ENCODE results near the gene SRR. TPM values are rescaled to one million over a fixed set of nuclear protein-coding genes. Genes with fewer than 3 reads are reported as not detected.
"Not testable (repeated sequence)": the region's sequence is repeated elsewhere in the genome, so short reads cannot be mapped to it uniquely, and the experiment has no call there.

SRR gene
- total and polyA plus RNA-seq, 9 donors = 4.2 to 18.7 (median 10.5) TPM

DNA sequence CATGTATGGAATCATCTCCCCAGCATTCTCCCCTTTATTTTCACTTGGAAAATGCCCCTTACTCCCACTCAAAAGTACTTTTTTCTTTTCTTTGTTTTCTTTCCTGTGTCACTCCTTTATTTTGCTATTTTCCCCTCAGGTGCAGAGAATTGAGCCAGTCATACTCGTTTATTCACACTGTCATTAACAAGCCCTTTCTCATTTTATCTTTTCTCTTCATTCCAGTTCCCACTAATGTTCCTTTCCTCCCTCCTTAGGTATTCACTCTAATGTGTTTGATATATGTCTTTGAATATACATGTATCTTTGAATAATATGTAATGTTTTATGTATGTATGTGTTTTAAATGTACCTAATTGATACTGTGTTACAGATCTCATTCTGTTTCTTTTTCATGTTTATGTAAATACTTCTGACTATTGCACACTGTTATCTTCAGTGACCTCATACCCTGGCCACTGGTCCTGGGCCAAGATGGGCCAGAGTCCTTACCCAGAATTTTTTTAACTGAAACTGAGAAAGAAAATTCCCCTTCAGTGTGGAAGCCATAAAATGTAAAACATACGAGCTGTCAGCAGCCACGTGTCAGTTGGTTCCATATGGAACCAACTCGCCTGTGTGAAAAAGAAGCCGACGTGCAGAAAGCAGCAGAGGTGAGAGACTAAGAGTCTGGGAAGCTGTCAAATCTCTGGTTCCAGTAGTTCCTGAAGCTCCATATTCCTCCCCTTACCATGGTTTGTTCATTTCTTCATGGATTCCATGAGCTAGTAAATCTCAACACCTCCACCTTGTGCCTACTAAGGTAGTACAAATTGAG, 5.8 kb downstream of the SRR start:
- Histone ChIP-seq H3K4me3 (no peak overlapping the region), H3K27ac (no peak overlapping the region), H3K27me3 (no peaks in the 10 kb centered on the region), H3K9me3 (no peaks in the 10 kb centered on the region), H3K36me3 (no peaks in the 10 kb centered on the region), H3K4me1 (ENCODE audit: insufficient read depth) (no peaks in the 10 kb centered on the region)
- intact Hi-C loops (cut with DNase I) = loop anchor here in 1 of 4 donors (5.0 kb wide), 1 partner anchor 1427 kb away; no protein-coding TSS in a partner anchor
- DNase-seq = peak in 1 of 5 donors; percentile 55
- 54 to 59% (median 55%) methylated on average over 6 of the region's 6 CpGs for WGBS, 3 donors
- TF ChIP-seq, protein P1, sequence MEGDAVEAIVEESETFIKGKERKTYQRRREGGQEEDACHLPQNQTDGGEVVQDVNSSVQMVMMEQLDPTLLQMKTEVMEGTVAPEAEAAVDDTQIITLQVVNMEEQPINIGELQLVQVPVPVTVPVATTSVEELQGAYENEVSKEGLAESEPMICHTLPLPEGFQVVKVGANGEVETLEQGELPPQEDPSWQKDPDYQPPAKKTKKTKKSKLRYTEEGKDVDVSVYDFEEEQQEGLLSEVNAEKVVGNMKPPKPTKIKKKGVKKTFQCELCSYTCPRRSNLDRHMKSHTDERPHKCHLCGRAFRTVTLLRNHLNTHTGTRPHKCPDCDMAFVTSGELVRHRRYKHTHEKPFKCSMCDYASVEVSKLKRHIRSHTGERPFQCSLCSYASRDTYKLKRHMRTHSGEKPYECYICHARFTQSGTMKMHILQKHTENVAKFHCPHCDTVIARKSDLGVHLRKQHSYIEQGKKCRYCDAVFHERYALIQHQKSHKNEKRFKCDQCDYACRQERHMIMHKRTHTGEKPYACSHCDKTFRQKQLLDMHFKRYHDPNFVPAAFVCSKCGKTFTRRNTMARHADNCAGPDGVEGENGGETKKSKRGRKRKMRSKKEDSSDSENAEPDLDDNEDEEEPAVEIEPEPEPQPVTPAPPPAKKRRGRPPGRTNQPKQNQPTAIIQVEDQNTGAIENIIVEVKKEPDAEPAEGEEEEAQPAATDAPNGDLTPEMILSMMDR (IDR thresholded peaks at IDR 0.05) = no peak
- no peak for TF ChIP-seq EP300 (IDR thresholded peaks at IDR 0.05)
- no peak for TF ChIP-seq POLR2A (IDR thresholded peaks at IDR 0.05)

DNA sequence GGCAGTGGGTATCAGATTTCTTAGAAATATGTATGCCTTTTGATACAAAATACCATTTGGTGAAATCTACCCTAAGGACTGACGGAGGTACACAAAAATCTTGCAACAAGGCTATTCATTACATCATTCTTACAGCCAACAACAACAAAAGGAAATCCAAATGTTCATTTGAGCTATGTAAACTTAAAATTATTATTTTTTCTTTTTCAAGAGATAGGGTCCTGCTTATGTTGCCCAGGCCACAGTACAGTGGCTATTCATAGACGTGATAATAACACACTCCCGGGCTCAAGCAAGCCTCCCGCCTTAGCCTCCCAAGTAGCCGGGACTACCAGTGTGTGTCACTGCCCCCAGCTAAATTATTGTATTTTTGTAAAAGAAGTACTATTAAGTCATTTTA, 9.0 kb downstream of the SRR start:
- no peak for DNase-seq
- no peaks in the 10 kb centered on the region for H3K36me3 ChIP-seq
- TF ChIP-seq POLR2A (IDR thresholded peaks at IDR 0.05) (no peak), EP300 (IDR thresholded peaks at IDR 0.05) (no peak)
- no peaks in the 10 kb centered on the region for H3K27me3 ChIP-seq
- H3K9me3 ChIP-seq = no peaks in the 10 kb centered on the region
- no peak overlapping the region for H3K27ac ChIP-seq
- no peak overlapping the region for H3K4me3 ChIP-seq
- intact Hi-C loops (cut with DNase I) = no loop called here
- 20 to 32% (median 25%) methylated on average over 5 of the region's 5 CpGs for WGBS, 3 donors
- no peaks in the 10 kb centered on the region for H3K4me1 ChIP-seq (ENCODE audit: insufficient read depth)

DNA sequence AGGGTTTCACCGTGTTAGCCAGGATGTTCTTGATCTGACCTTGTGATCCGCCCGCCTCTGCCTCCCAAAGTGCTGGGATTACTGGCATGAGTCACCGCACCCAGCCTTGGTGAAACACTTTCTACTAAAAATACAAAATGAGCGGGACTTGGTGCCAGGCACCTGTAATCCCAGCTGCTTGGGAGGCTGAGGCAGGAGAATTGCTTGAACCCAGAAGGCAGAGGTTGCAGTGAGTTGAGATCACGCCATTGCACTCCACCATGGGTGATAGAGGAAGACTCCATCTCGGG, 13.1 kb downstream of the SRR start:
- intact Hi-C loops (cut with DNase I); H3K4me3 ChIP-seq; H3K27ac ChIP-seq; DNase-seq; H3K27me3 ChIP-seq; H3K9me3 ChIP-seq; H3K36me3 ChIP-seq; H3K4me1 ChIP-seq (ENCODE audit: insufficient read depth): not testable (repeated sequence)
- 87 to 94% (median 88%) methylated on average over 7 of the region's 7 CpGs for WGBS, 3 donors

DNA sequence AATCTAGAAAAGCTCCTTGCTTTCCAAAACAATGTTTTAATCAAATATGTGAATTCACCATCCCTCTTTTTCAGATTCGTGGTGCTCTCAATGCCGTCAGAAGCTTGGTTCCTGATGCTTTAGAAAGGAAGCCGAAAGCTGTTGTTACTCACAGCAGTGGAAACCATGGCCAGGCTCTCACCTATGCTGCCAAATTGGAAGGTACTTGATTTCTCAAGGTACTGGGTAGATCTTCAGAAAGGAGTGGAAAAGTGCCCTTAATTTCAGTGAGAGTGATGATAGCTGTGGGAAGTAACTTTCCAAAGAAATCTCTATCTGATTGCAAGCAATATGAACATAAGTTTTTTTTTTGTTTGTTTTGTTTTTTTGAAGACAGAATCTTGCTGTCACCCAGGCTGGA, 14.0 kb downstream of the SRR start:
- no peaks in the 10 kb centered on the region for H3K36me3 ChIP-seq
- intact Hi-C loops (cut with DNase I) = no loop called here
- 90 to 92% (median 91%) methylated on average over 3 of the region's 3 CpGs for WGBS, 3 donors
- no peaks in the 10 kb centered on the region for H3K4me1 ChIP-seq (ENCODE audit: insufficient read depth)
- no peak overlapping the region for H3K4me3 ChIP-seq
- no peak for DNase-seq
- no peak overlapping the region for H3K27ac ChIP-seq
- H3K27me3 ChIP-seq = no peaks in the 10 kb centered on the region
- no peaks in the 10 kb centered on the region for H3K9me3 ChIP-seq
- no peak for TF ChIP-seq EP300 (IDR thresholded peaks at IDR 0.05)
- TF ChIP-seq, protein P1 (IDR thresholded peaks at IDR 0.05) = no peak
- TF ChIP-seq POLR2A (IDR thresholded peaks at IDR 0.05) = no peak

DNA sequence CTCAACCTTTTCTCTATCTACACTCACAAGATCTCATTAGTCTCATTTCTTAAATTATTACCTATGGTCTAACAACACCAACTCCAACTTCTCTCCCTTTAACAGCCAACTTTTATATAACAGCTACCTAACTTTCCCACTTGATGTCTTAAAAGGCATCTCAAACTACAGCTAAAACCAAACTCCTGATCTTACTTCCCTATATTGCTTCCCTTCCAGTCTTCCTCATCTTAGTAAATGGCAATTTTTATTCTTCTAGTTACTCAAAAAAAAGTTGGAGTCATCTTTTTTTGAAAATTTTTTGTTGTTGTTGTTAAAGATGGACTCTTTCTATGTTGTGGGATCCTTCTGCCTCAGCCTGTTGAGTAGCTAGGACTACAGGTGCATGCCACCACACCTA, 15.3 kb downstream of the SRR start:
- intact Hi-C loops (cut with DNase I) = no loop called here
- H3K27ac ChIP-seq = no peak overlapping the region
- H3K27me3 ChIP-seq = no peaks in the 10 kb centered on the region
- H3K4me1 ChIP-seq (ENCODE audit: insufficient read depth) = no peaks in the 10 kb centered on the region
- no peaks in the 10 kb centered on the region for H3K36me3 ChIP-seq
- H3K4me3 ChIP-seq = no peak overlapping the region
- no peaks in the 10 kb centered on the region for H3K9me3 ChIP-seq
- no peak for DNase-seq
- TF ChIP-seq EP300 (IDR thresholded peaks at IDR 0.05) (no peak), POLR2A (IDR thresholded peaks at IDR 0.05) (no peak)
- TF ChIP-seq, protein P1 (IDR thresholded peaks at IDR 0.05) = no peak

Measured in ovary (tissue), 9 donors.